Suprapubic skin (tissue), 4 donors: ENCODE measurements around the gene TMEM63A.

Source experiments
- CTCF ChIP-seq, 2 donors: fragments of 200-600 bp in 1 of 2; fragments of 450-650 bp in 1 of 2; sonication (generic) in 1 of 2; IDR thresholded peaks; one replicate each; pipeline ENCODE4 v1.5.1; 2016 to 2019; ENCODE audit warnings: antibody characterized with exemption in 2 of 2, mild to moderate bottlenecking in 1 of 2, moderate library complexity in 1 of 2
- POLR2A ChIP-seq, 2 donors: fragments of 450-650 bp; IDR thresholded peaks; one replicate each; pipeline ENCODE4 v1.6.1; 2017; ENCODE audit warnings: antibody characterized with exemption in 2 of 2, mild to moderate bottlenecking in 2 of 2, moderate library complexity in 2 of 2
- POLR2AphosphoS5 ChIP-seq, 3 donors: sonication (generic); formaldehyde crosslinking; IDR thresholded peaks; one replicate each; pipeline ENCODE4 v1.6.1; 2017; ENCODE audit warnings: antibody characterized with exemption in 3 of 3

- TF ChIP-seq CTCF (IDR thresholded peaks at IDR 0.05) (no peak), POLR2AphosphoS5 (IDR thresholded peaks at IDR 0.05) (no peak), POLR2A (IDR thresholded peaks at IDR 0.05) (no peak)
Observed at GRCh38 chr1:225891229-225891972, 9.2 kb upstream of the TMEM63A start.
